ENCODE data around the gene ADCY1.

The ADCY1 gene

DNA sequence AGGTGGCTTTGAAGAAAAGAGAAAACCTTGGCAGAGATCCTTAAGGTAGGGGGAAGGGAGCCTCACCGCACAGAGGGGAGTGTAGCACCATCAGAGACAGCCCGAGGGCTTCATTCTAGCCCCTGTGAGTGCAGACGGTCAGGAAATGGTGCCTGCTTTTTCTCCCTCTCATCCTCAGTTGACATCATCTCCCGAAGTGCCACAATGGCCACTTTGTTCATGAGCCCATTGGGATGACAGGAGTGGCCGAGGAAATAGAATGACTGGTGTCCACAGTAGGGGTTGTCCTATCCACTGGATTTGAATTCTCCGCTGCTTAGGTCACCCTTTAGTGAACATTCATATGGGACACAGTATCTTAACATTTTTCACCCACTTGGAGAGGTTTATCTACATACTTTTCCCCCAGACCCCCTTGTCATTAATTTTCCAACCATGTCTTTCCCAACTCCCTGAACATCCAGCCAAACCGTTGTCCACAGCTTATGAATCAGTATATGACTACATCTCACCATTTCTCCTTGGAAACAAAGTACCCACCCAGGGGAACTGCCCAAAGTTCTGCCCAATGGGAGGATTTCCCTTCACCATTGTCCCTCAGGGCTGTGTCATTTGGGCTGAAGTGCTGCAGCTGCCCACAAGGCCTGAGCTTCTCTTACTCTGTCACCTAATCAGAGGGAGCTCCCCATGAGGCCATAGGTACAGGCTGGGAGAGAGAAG is 108.8 kb downstream of the ADCY1 start:
- no peaks in the 10 kb centered on the region for H3K9me3 ChIP-seq (ENCODE audit: insufficient read depth, low read length)
- no peak overlapping the region for H3K9ac ChIP-seq (ENCODE audit: low read length)
- no peaks in the 10 kb centered on the region for H3K79me2 ChIP-seq (ENCODE audit: low read length)
- no peak overlapping the region for H2AFZ ChIP-seq (ENCODE audit: low read depth, low read length)
- no peaks in the 10 kb centered on the region for H4K20me1 ChIP-seq (ENCODE audit: insufficient read depth, low read length)
- no peak overlapping the region for H3K27ac ChIP-seq (ENCODE audit: low read length)
- H3K4me3 ChIP-seq (ENCODE audit: low read length): no peak overlapping the region
- TF ChIP-seq, protein P1, sequence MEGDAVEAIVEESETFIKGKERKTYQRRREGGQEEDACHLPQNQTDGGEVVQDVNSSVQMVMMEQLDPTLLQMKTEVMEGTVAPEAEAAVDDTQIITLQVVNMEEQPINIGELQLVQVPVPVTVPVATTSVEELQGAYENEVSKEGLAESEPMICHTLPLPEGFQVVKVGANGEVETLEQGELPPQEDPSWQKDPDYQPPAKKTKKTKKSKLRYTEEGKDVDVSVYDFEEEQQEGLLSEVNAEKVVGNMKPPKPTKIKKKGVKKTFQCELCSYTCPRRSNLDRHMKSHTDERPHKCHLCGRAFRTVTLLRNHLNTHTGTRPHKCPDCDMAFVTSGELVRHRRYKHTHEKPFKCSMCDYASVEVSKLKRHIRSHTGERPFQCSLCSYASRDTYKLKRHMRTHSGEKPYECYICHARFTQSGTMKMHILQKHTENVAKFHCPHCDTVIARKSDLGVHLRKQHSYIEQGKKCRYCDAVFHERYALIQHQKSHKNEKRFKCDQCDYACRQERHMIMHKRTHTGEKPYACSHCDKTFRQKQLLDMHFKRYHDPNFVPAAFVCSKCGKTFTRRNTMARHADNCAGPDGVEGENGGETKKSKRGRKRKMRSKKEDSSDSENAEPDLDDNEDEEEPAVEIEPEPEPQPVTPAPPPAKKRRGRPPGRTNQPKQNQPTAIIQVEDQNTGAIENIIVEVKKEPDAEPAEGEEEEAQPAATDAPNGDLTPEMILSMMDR (IDR thresholded peaks at IDR 0.05; ENCODE audit: low read depth, low read length): no peak
- no peak for TF ChIP-seq EZH2phosphoT487 (IDR thresholded peaks at IDR 0.05; ENCODE audit: low read depth)
- H3K4me2 ChIP-seq (ENCODE audit: low read length): no peak overlapping the region
- no peaks in the 10 kb centered on the region for H3K27me3 ChIP-seq (ENCODE audit: low read depth, low read length)
- no peaks in the 10 kb centered on the region for H3K4me1 ChIP-seq (ENCODE audit: low read length)
- no peaks in the 10 kb centered on the region for H3K36me3 ChIP-seq (replicated peaks; ENCODE audit: low read depth, low read length)

DNA sequence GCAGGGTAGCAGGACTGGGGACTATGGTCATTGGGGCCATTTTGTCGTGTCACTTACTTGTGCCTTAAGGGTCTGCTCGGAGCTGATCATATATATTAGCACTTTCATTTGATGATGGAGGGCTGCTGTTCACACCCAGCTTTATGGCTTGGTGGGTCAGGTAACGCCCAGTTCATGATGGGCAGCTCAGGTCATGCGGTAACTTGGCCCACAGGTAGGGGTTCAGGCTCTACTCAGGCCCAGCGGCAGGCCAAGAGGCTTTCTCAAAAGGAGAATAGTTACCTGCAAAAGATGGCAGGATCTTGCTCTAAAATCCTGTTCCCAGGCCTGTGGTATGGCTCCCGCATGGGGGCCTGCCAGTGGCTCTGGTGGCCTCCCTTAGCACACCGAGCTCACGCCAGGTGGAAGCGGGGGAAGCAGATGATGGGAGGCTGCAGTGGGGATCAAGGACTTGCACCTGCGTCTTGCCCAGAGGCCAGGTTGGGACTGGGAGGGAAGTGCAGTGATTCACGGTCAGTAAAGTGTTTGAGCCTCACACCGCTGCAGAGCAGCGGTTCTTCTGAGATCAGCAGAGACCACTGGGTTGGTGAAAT is 109.5 kb downstream of the ADCY1 start:
- no peak for TF ChIP-seq EZH2phosphoT487 (IDR thresholded peaks at IDR 0.05; ENCODE audit: low read depth)
- TF ChIP-seq, protein P1 (IDR thresholded peaks at IDR 0.05; ENCODE audit: low read depth, low read length): no peak
- Histone ChIP-seq H3K36me3 (replicated peaks; ENCODE audit: low read depth, low read length) (no peaks in the 10 kb centered on the region), H3K9me3 (ENCODE audit: insufficient read depth, low read length) (no peaks in the 10 kb centered on the region), H3K27me3 (ENCODE audit: low read depth, low read length) (no peaks in the 10 kb centered on the region), H3K4me2 (ENCODE audit: low read length) (no peak overlapping the region), H3K27ac (ENCODE audit: low read length) (no peak overlapping the region), H4K20me1 (ENCODE audit: insufficient read depth, low read length) (no peaks in the 10 kb centered on the region), H3K9ac (ENCODE audit: low read length) (no peak overlapping the region), H2AFZ (ENCODE audit: low read depth, low read length) (no peak overlapping the region), H3K4me3 (ENCODE audit: low read length) (no peak overlapping the region), H3K79me2 (ENCODE audit: low read length) (no peaks in the 10 kb centered on the region), H3K4me1 (ENCODE audit: low read length) (no peaks in the 10 kb centered on the region)

DNA sequence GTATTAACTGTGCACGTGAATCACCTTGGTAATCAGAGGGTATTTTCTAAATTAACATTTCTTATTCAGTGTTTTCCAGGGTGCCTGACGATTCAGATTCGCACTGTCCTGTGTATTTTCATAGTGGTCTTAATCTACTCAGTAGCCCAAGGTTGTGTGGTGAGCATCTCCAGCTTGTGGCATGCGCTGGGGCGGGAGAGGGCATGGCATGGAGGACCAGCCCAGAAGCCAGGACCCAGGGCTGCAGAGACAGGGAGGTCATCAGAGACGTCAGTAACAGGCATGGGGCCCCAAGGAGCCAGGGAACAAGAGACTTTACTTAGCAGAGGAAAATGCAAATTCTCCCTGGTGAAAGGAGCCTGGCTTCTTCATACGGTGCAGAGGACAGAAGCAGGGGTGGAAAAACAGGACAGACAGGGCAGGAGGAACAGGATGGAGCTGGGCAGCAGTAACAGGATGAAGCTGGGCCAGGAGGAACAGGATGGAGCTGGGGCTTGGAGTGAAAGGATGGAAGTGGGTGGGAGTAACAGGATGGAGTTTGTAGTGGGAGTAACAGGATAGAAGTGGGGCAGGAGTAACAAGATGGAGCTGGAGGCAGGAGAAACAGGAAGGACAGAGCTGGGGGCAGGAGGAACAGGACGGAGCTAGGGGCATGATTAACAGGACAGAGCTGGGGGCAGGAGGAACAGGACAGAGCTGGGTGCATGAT is 110.9 kb downstream of the ADCY1 start:
- H3K27me3 ChIP-seq (ENCODE audit: low read depth, low read length): no peaks in the 10 kb centered on the region
- no peak overlapping the region for H2AFZ ChIP-seq (ENCODE audit: low read depth, low read length)
- no peak overlapping the region for H3K4me2 ChIP-seq (ENCODE audit: low read length)
- H3K27ac ChIP-seq (ENCODE audit: low read length): no peak overlapping the region
- no peaks in the 10 kb centered on the region for H3K9me3 ChIP-seq (ENCODE audit: insufficient read depth, low read length)
- H3K36me3 ChIP-seq (replicated peaks; ENCODE audit: low read depth, low read length): no peaks in the 10 kb centered on the region
- no peaks in the 10 kb centered on the region for H3K79me2 ChIP-seq (ENCODE audit: low read length)
- H3K4me3 ChIP-seq (ENCODE audit: low read length): no peak overlapping the region
- TF ChIP-seq, protein P1 (IDR thresholded peaks at IDR 0.05; ENCODE audit: low read depth, low read length): no peak
- no peak for TF ChIP-seq EZH2phosphoT487 (IDR thresholded peaks at IDR 0.05; ENCODE audit: low read depth)
- H4K20me1 ChIP-seq (ENCODE audit: insufficient read depth, low read length): no peaks in the 10 kb centered on the region
- no peaks in the 10 kb centered on the region for H3K4me1 ChIP-seq (ENCODE audit: low read length)
- H3K9ac ChIP-seq (ENCODE audit: low read length): no peak overlapping the region

DNA sequence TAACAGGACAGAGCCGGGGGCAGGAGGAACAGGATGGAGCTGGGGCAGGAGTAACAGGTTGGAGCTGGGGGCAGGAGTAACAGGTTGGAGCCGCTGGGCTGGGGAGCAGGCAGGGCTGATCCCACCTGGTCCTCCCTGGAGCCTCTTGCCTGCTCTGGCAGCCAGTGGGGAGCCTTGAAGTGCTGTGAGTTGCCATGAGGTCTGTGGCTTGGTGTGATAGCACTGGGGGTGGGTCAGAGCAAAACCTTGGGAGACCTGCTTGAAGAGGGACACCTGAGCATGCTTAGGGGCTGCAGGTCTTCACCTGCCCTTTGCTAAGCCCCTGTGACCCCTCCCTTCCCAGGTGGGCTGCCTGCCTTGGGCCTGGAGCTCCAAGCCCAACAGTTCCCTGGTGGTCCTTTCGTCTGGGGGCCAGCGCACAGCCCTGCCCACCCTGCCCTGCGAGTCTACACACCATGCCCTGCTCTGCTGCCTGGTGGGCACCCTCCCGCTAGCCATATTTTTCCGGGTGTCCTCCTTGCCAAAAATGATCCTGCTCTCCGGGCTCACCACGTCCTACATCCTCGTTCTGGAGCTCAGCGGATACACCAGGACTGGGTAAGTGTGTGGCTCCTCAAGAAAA is 111.6 kb downstream of the ADCY1 start:
- no peak overlapping the region for H3K4me2 ChIP-seq (ENCODE audit: low read length)
- no peaks in the 10 kb centered on the region for H3K27me3 ChIP-seq (ENCODE audit: low read depth, low read length)
- no peaks in the 10 kb centered on the region for H3K9me3 ChIP-seq (ENCODE audit: insufficient read depth, low read length)
- no peak overlapping the region for H3K27ac ChIP-seq (ENCODE audit: low read length)
- no peak overlapping the region for H3K4me3 ChIP-seq (ENCODE audit: low read length)
- TF ChIP-seq, protein P1 (IDR thresholded peaks at IDR 0.05; ENCODE audit: low read depth, low read length): no peak
- no peak for TF ChIP-seq EZH2phosphoT487 (IDR thresholded peaks at IDR 0.05; ENCODE audit: low read depth)
- no peaks in the 10 kb centered on the region for H4K20me1 ChIP-seq (ENCODE audit: insufficient read depth, low read length)
- H3K9ac ChIP-seq (ENCODE audit: low read length): no peak overlapping the region
- no peaks in the 10 kb centered on the region for H3K79me2 ChIP-seq (ENCODE audit: low read length)
- H3K36me3 ChIP-seq (replicated peaks; ENCODE audit: low read depth, low read length): no peaks in the 10 kb centered on the region
- H2AFZ ChIP-seq (ENCODE audit: low read depth, low read length): no peak overlapping the region
- H3K4me1 ChIP-seq (ENCODE audit: low read length): no peaks in the 10 kb centered on the region

All from OCI-LY3 (cell line).